NK-92 treated with Interleukin-12 subunit alpha and Interleukin-12 subunit beta, amount 100 ng/mL, for 24 hours (cell line): ENCODE results near the gene CLIC3.

Source experiments
- DNase-seq: peaks from one replicate; lab custom pipeline; 2025; lab: John Stamatoyannopoulos, UW

CLIC3 gene

GRCh38 chr9:137000177-137000930, 4.0 kb upstream of the CLIC3 start:
- DNase-seq: peak; percentile 39

GRCh38 chr9:136997830-136998234, 1.5 kb upstream of the CLIC3 start:
- DNase-seq: no peak

GRCh38 chr9:136997371-136997770, 1.0 kb upstream of the CLIC3 start:
- no peak for DNase-seq

GRCh38 chr9:136995772-136996311, 526 bp downstream of the CLIC3 start:
- DNase-seq: no peak

GRCh38 chr9:136995362-136995761, 1.0 kb downstream of the CLIC3 start:
- DNase-seq: no peak

- DNase-seq: no peak
These were observed 1.5 kb downstream of the CLIC3 start for GRCh38 chr9:136994888-136995230.

- no peak for DNase-seq
These were observed 2.0 kb downstream of the CLIC3 start for GRCh38 chr9:136994180-136994887.

- DNase-seq: no peak
These were observed 3.5 kb downstream of the CLIC3 start for GRCh38 chr9:136992819-136993369.

- DNase-seq: peak; percentile 82
These were observed 4.2 kb downstream of the CLIC3 start, which contains the start of gene PAXX for GRCh38 chr9:136991993-136992818. Gene PAXX, plus strand, starts transcription at chr9:136992422. Its CDS starts 22 bp downstream, at chr9:136992444.

- DNase-seq: no peak
These were observed 6.0 kb downstream of the CLIC3 start for GRCh38 chr9:136990242-136990911.

- DNase-seq: no peak
These were observed 7.5 kb downstream of the CLIC3 start for GRCh38 chr9:136988872-136989271.

- no peak for DNase-seq
These were observed 10.5 kb downstream of the CLIC3 start for GRCh38 chr9:136985853-136986252.

GRCh38 chr9:136985027-136985602, 11.3 kb downstream of the CLIC3 start:
- DNase-seq: no peak

GRCh38 chr9:136984464-136985026, 11.8 kb downstream of the CLIC3 start:
- DNase-seq: no peak

- no peak for DNase-seq
These were observed 12.6 kb downstream of the CLIC3 start for GRCh38 chr9:136983656-136984314.

- DNase-seq: no peak
These were observed 13.2 kb downstream of the CLIC3 start for GRCh38 chr9:136983167-136983566.

GRCh38 chr9:136982232-136983051, 13.9 kb downstream of the CLIC3 start, which contains the start of gene LCNL1:
Gene LCNL1, plus strand, starts transcription at chr9:136982993. Its CDS starts 594 bp downstream, at chr9:136983587.
- DNase-seq: no peak

- DNase-seq: no peak
These were observed 14.7 kb downstream of the CLIC3 start for GRCh38 chr9:136981588-136982231.
